OCI-LY1 (cell line): ENCODE measurements around the gene ANO3.
A peak's percentile ranks its signal among the peaks of the same experiment; 100 is the strongest.

Experiments used
- H2AFZ ChIP-seq: fragments of 200-600 bp; sonication (generic), shearing (Covaris generic); 2 replicates; pipeline ENCODE4 v1.6.0; 2014; ENCODE audit warnings: antibody characterized with exemption, mild to moderate bottlenecking, low read length
- H3F3A ChIP-seq: fragments of 200-600 bp; sonication (generic), shearing (Covaris generic); 2 replicates; pipeline ENCODE4 v1.6.0; 2014; ENCODE audit warnings: mild to moderate bottlenecking, antibody characterized with exemption, low read length, moderate library complexity; ENCODE audit not compliant: insufficient read depth
- H3K27ac ChIP-seq: fragments of 200-600 bp; sonication (generic); 2 replicates; pipeline ENCODE4 v1.5.1; 2014; ENCODE audit warnings: low read length, mixed run types, mild to moderate bottlenecking, low read depth; ENCODE audit not compliant: poor library complexity, severe bottlenecking
- H3K27me3 ChIP-seq: fragments of 200-600 bp; sonication (generic); 2 replicates; pipeline ENCODE4 v1.6.0; 2014; ENCODE audit warnings: antibody characterized with exemption, mild to moderate bottlenecking, low read length, moderate library complexity; ENCODE audit not compliant: insufficient read depth
- H3K36me3 ChIP-seq: fragments of 200-600 bp; sonication (generic); 2 replicates; pipeline ENCODE4 v1.6.1; 2014; ENCODE audit warnings: mild to moderate bottlenecking, antibody characterized with exemption, low read length, moderate library complexity, mixed read lengths; ENCODE audit not compliant: insufficient read depth
- H3K4me1 ChIP-seq: fragments of 200-600 bp; sonication (generic); 2 replicates; pipeline ENCODE4 v1.5.1; 2014; ENCODE audit warnings: mild to moderate bottlenecking, low read length, moderate library complexity; ENCODE audit not compliant: insufficient read depth, severe bottlenecking
- H3K4me2 ChIP-seq: fragments of 200-600 bp; sonication (generic), shearing (Covaris generic); 2 replicates; pipeline ENCODE4 v1.6.1; 2014; ENCODE audit warnings: low read length
- H3K4me3 ChIP-seq: fragments of 200-600 bp; sonication (generic); 2 replicates; pipeline ENCODE4 v1.5.1; 2014; ENCODE audit warnings: low read length, low read depth, mild to moderate bottlenecking, mixed read lengths; ENCODE audit not compliant: poor library complexity, severe bottlenecking
- H3K79me2 ChIP-seq: fragments of 200-600 bp; shearing (Covaris generic); 2 replicates; pipeline ENCODE4 v1.6.1; 2016; ENCODE audit warnings: mixed run types, low read length, mixed read lengths; ENCODE audit not compliant: insufficient read depth
- H3K9ac ChIP-seq: fragments of 200-600 bp; sonication (generic), shearing (Covaris generic); 2 replicates; pipeline ENCODE4 v1.6.1; 2014; ENCODE audit warnings: mild to moderate bottlenecking, low read length, mixed read lengths
- H3K9me2 ChIP-seq: fragments of 200-600 bp; sonication (generic), shearing (Covaris generic); 2 replicates; pipeline ENCODE4 v1.6.1; 2014; ENCODE audit warnings: low read depth, mild to moderate bottlenecking, low read length, mixed read lengths
- H3K9me3 ChIP-seq: fragments of 200-600 bp; shearing (Covaris generic); 2 replicates; pipeline ENCODE4 v1.6.1; 2014; ENCODE audit warnings: low read length, mixed read lengths
- H4K20me1 ChIP-seq: fragments of 200-600 bp; sonication (generic), shearing (Covaris generic); 2 replicates; pipeline ENCODE4 v1.6.0; 2016; ENCODE audit warnings: mild to moderate bottlenecking, low read length; ENCODE audit not compliant: insufficient read depth
- CTCF ChIP-seq: fragments of 200-600 bp; sonication (generic), shearing (Covaris generic); IDR thresholded peaks from 2 replicates; pipeline ENCODE4 v1.5.1; 2017; ENCODE audit warnings: mild to moderate bottlenecking, antibody characterized with exemption, low read length, moderate library complexity, mixed read lengths
- EZH2 ChIP-seq: fragments of 200-600 bp; sonication (generic), shearing (Covaris generic); IDR thresholded peaks from 2 replicates; pipeline ENCODE4 v1.8.0; 2017; ENCODE audit warnings: borderline replicate concordance, mixed run types, mild to moderate bottlenecking, antibody characterized with exemption, low read length, moderate library complexity, mixed read lengths

ANO3 gene

GRCh38 chr11:26519469-26519868, 187.5 kb downstream of the ANO3 start:
- Histone ChIP-seq H3K27me3 (no peaks in the 10 kb centered on the region), H3F3A (no peaks in the 10 kb centered on the region), H3K4me2 (no peak overlapping the region), H3K27ac (no peak overlapping the region), H2AFZ (no peak overlapping the region), H3K79me2 (no peaks in the 10 kb centered on the region), H4K20me1 (no peaks in the 10 kb centered on the region), H3K4me1 (no peaks in the 10 kb centered on the region), H3K36me3 (no peaks in the 10 kb centered on the region), H3K9me3 (no peaks in the 10 kb centered on the region), H3K9me2 (no peaks in the 10 kb centered on the region), H3K9ac (no peak overlapping the region), H3K4me3 (no peak overlapping the region)
- TF ChIP-seq CTCF (no peak), EZH2 (no peak)

DNA sequence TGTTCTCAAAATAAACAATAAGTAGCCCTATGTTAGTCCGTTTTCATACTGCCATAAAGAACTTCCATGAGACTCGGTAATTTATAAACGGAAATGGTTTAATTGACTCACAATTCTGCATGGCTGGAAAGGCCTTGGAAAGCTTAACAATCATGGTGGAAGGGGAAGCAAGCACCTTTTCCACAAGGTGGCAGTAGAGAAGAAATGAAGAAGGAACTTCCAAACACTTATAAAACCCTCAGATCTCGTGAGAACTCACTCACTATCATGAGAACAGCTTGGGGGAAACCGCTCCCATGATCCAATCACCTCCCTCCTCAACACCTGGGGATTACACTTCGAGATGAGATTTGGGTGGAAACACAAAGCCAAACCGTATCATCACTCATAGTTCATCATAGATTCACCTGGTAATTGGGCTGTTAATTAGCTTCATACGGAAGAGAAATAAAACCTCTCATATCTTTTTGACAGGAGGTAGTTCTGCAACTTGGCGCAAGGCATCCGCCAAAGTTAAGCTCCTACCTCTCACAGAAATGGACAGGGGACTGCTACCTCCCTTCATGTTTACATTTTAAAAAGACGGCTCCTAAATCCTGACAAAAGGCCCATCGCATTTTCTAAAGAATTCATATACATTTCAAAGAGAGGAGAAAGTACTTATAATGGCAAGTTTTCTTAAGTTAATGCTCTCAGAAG, 191.1 kb downstream of the ANO3 start:
- H3K27me3 ChIP-seq = no peaks in the 10 kb centered on the region
- no peak for TF ChIP-seq EZH2
- peak; percentile 47; the same call in 1 of the 2 replicates for TF ChIP-seq CTCF
- H3K4me1 ChIP-seq = no peaks in the 10 kb centered on the region
- no peaks in the 10 kb centered on the region for H3F3A ChIP-seq
- H3K4me3 ChIP-seq = no peak overlapping the region
- no peaks in the 10 kb centered on the region for H3K9me3 ChIP-seq
- no peaks in the 10 kb centered on the region for H3K9me2 ChIP-seq
- H2AFZ ChIP-seq = no peak overlapping the region
- H3K9ac ChIP-seq = no peak overlapping the region
- no peaks in the 10 kb centered on the region for H4K20me1 ChIP-seq
- H3K4me2 ChIP-seq = no peak overlapping the region
- H3K27ac ChIP-seq = no peak overlapping the region
- H3K36me3 ChIP-seq = no peaks in the 10 kb centered on the region
- H3K79me2 ChIP-seq = no peaks in the 10 kb centered on the region

DNA sequence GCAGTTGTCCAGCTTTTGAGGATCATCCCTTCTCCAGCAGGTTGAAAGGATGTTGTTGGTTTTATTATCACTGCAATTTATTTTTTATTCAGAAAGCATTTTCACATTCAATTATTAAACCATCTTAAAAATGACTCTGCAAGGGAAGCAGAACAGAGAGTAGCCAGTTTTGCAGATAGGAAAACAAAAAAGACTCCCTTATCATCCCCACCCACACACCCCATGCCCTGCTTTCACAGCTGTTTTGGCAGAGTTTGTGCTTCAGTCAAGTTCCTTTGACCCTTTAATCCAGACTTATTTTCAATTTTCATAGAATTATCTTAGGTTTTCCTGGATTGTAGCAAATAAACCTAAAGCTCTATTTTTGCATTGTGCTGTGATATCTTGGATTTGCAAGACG, 195.8 kb downstream of the ANO3 start:
- TF ChIP-seq CTCF (no peak), EZH2 (no peak)

More for the DNA sequence above, 195.8 kb downstream of the ANO3 start:
- Histone ChIP-seq H3K27ac (no peak overlapping the region), H3K9me2 (no peaks in the 10 kb centered on the region), H4K20me1 (no peaks in the 10 kb centered on the region), H3K4me3 (no peak overlapping the region), H3F3A (no peaks in the 10 kb centered on the region), H3K27me3 (no peaks in the 10 kb centered on the region), H3K36me3 (no peaks in the 10 kb centered on the region), H3K79me2 (no peaks in the 10 kb centered on the region), H3K9ac (no peak overlapping the region), H3K4me2 (no peak overlapping the region), H3K9me3 (no peaks in the 10 kb centered on the region), H3K4me1 (no peaks in the 10 kb centered on the region), H2AFZ (no peak overlapping the region)
